Ovary (tissue), 9 donors: ENCODE data around the gene FKBP6. TPM values are rescaled to one million over a fixed set of nuclear protein-coding genes. Genes with fewer than 3 reads are reported as not detected.

Source experiments
- DNase-seq, 5 donors: peaks; one replicate each; pipeline ENCODE4 v3.0.0-alpha.2; 2019 to 2020
- H3K27ac ChIP-seq, 2 donors: fragments of 200-600 bp; one replicate each; pipeline versions ENCODE4 v1.5.1 to v1.8.0; 2019 to 2022
- H3K27me3 ChIP-seq: fragments of 200-600 bp; one replicate; pipeline ENCODE4 v1.8.0; 2022
- H3K36me3 ChIP-seq: fragments of 200-600 bp; sonication (generic); one replicate; pipeline ENCODE4 v1.5.1; 2019
- H3K4me1 ChIP-seq: one replicate; pipeline ENCODE4 v1.8.1; 2013; ENCODE audit warnings: mild to moderate bottlenecking, moderate library complexity; ENCODE audit not compliant: insufficient read depth
- H3K4me3 ChIP-seq: fragments of 200-600 bp; sonication (generic); one replicate; pipeline ENCODE4 v1.5.1; 2017
- H3K9me3 ChIP-seq, 2 donors: fragments of 200-600 bp in 1 of 2; sonication (generic) in 1 of 2; one replicate each; pipeline versions ENCODE4 v1.5.1 to v1.8.1; 2013 to 2019; ENCODE audit warnings: mild to moderate bottlenecking in 1 of 2, moderate library complexity in 1 of 2
- EP300 ChIP-seq: sonication (generic); formaldehyde crosslinking; IDR thresholded peaks from one replicate; pipeline ENCODE4 v1.6.1; 2017; ENCODE audit warnings: antibody characterized with exemption
- POLR2A ChIP-seq: fragments of 450-650 bp; IDR thresholded peaks from one replicate; pipeline ENCODE4 v1.6.1; 2017; ENCODE audit warnings: antibody characterized with exemption, mild to moderate bottlenecking, moderate library complexity
- WGBS, 3 donors: extraction: QIAGEN DNeasy Blood & Tissue Kit in 1 of 3; methylation state at CpG; one replicate each; pipeline versions ENCODE4 v1.1.5 to v1.1.7; 2013 to 2017; 5-methylcytosine and 5-hydroxymethylcytosine counted together
- intact Hi-C, 4 donors: fragments of 100-400 bp; cut with DNase I; formaldehyde crosslinking; loops; one replicate each; pipeline versions ENCODE4 v1.11.0 to v1.15.1; 2022 to 2023
- polyA plus RNA-seq, 2 donors: library from polyadenylated mRNA; stranded (reverse); fragments of 200-250 nt in 1 of 2; fragments of 350-450 nt in 1 of 2; fragmentation: Illumina TruSeq in 1 of 2; extraction: RNeasy Lipid Tissue Mini Kit (QIAGEN cat#74804) in 1 of 2; gene quantifications; one replicate each; pipeline ENCODE4 v1.2.3, GENCODE V29; 2013 to 2014
- total RNA-seq, 7 donors: library from RNA; depleted of rRNA in 2 of 7; stranded (reverse); fragments of >200 nt in 2 of 7; fragmentation: NEBNext Ultra II Directional in 3 of 7; extraction: Animal tissue kit (Norgen Biotek cat#: 25700) in 3 of 7; gene quantifications; one replicate each; pipeline versions ENCODE4 v1.1.0 to v1.2.4, GENCODE V29; 2016 to 2023
- TF ChIP-seq, protein P1 (sequence below), 3 donors: fragments of 450-650 bp in 2 of 3; fragments of 200-600 bp in 1 of 3; IDR thresholded peaks; one replicate each; pipeline versions ENCODE4 v1.5.1 to v1.8.0; 2016 to 2022; ENCODE audit warnings: antibody characterized with exemption in 3 of 3, mild to moderate bottlenecking in 1 of 3
- donor health status: DM: no; HTN: no; CAD: no; lungs with moderate emphysema.
- donor health status: DM: no; HTN: no; CAD: no.
- donor health status: Bipolar disorder and iron deficiency.
- donor health status: DM: yes; HTN: yes; CAD: no.
- donor health status: DM: no; HTN: no; CAD: no.
- donor health status: DM: yes; HTN: yes; CAD: no.

Gene FKBP6
- total and polyA plus RNA-seq, 9 donors: 0.27 to 0.47 TPM; not detected in 7

DNA sequence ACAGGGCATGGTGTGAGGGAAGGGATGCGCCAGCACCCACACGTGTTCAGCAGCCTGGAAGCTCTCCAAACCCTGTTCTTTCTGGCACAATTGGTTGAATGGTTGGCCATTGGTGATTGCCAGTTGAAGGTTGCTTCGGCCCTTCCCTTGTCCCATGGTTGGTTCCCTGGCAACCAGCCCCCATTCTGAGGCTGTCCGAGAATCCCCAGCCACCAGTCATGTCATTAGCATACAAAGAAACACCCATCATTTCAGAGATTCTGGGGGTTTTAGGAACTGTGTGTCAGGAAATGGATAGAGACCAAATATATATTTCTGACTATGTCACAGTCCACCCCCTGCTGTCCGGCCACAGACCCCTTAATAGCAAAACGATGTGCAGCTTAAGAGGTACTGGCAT is 21.8 kb downstream of the FKBP6 start:
- no peak overlapping the region for H3K27ac ChIP-seq
- H3K4me3 ChIP-seq: no peak overlapping the region
- 77 to 80% (median 80%) methylated on average over 6 of the region's 6 CpGs for WGBS, 3 donors
- no peaks in the 10 kb centered on the region for H3K4me1 ChIP-seq
- H3K36me3 ChIP-seq: no peaks in the 10 kb centered on the region
- H3K27me3 ChIP-seq: no peaks in the 10 kb centered on the region
- no peak for DNase-seq
- H3K9me3 ChIP-seq: no peaks in the 10 kb centered on the region
- intact Hi-C loops: loop anchor here in 1 of 4 donors (10.0 kb wide), 1 partner anchor 105 kb away; no protein-coding TSS in a partner anchor
- no peak for TF ChIP-seq EP300
- TF ChIP-seq POLR2A: no peak
- TF ChIP-seq, protein P1, sequence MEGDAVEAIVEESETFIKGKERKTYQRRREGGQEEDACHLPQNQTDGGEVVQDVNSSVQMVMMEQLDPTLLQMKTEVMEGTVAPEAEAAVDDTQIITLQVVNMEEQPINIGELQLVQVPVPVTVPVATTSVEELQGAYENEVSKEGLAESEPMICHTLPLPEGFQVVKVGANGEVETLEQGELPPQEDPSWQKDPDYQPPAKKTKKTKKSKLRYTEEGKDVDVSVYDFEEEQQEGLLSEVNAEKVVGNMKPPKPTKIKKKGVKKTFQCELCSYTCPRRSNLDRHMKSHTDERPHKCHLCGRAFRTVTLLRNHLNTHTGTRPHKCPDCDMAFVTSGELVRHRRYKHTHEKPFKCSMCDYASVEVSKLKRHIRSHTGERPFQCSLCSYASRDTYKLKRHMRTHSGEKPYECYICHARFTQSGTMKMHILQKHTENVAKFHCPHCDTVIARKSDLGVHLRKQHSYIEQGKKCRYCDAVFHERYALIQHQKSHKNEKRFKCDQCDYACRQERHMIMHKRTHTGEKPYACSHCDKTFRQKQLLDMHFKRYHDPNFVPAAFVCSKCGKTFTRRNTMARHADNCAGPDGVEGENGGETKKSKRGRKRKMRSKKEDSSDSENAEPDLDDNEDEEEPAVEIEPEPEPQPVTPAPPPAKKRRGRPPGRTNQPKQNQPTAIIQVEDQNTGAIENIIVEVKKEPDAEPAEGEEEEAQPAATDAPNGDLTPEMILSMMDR (IDR thresholded peaks at IDR 0.05): no peak

DNA sequence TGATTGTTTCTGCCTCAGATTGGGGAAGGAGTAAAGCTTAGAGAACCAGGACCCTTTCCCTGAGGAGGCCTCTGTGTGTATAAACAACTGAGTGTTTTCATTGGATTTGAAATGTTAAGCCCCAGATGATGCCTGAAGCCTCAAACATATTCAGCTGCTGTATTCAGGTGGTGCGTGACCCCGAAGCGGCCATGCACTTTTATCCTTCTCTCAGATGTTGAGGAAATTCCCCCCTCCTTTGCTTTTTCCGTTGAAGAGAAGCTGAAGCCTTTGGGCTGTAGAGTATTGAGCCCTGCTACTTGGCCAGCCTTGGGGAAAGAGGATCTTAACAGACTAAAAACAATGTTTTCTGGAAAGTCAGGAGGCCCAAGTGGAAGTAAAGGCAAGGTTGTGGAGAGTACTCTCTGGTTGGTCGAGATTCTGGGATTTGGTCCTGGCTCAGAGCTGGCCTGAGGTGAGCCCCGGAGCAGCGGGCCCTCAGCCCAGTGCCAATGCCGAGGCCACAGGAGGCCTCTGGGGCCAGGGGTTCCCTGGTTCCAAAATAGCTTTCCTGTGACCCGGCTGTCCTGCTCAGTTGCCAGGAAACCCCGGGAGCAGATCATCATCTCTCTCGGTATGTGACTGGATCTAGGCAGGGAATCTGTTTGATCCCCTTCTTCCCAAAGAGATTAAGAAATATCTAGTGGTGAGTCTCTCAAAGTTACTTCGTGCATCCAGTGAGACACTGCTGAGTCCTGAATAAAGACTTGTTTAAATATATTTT is 22.5 kb downstream of the FKBP6 start:
- Histone ChIP-seq H3K9me3 (no peaks in the 10 kb centered on the region), H3K27ac (no peak overlapping the region), H3K36me3 (no peaks in the 10 kb centered on the region), H3K4me1 (no peaks in the 10 kb centered on the region), H3K27me3 (no peaks in the 10 kb centered on the region), H3K4me3 (no peak overlapping the region)
- intact Hi-C loops: no loop called here
- TF ChIP-seq POLR2A: no peak
- no peak for TF ChIP-seq EP300
- TF ChIP-seq, protein P1 (IDR thresholded peaks at IDR 0.05): no peak
- no peak for DNase-seq
- WGBS, 3 donors: 63 to 67% (median 65%) methylated on average over 12 of the region's 12 CpGs

DNA sequence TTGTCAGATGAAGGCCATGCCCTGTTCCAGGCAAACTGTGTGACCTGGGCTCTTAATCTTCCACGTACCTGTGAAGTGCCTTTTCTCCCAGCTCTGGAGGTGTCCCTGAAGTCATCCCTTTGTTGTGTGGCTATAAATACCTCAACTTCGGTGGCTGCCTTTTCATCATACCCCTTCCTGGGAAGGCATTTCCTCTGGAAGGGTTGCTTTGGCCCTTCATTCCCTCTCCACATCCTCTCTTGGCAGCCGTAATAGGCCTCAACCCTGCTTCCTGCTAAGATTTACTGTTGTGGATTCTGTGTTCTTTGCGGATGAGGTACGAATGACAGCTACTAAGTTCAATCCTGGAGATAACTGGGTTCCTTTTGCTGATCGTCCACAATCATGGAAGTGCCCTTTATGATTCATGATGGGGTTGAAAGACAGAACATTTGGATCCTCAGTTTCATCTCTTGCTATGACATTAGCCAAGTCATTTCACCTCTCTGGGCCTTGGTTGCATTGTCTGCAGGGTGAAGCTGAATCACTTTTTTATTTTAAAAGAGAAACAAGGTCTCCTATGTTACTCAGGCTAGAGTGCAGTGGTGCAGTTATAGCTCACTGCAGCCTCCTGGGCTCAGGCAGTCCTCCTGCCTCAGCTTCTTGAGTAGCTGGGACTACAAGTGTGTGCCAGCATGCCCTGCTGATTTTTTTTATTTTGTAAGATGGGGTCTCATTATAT is 23.6 kb downstream of the FKBP6 start:
- H3K9me3 ChIP-seq: no peaks in the 10 kb centered on the region
- H3K27me3 ChIP-seq: no peaks in the 10 kb centered on the region
- no peak for TF ChIP-seq POLR2A
- no peak for TF ChIP-seq EP300
- TF ChIP-seq, protein P1 (IDR thresholded peaks at IDR 0.05): no peak
- H3K27ac ChIP-seq: no peak overlapping the region
- intact Hi-C loops: no loop called here
- H3K4me1 ChIP-seq: no peaks in the 10 kb centered on the region
- WGBS, 3 donors: 58 to 72% (median 66%) methylated on average over 6 of the region's 6 CpGs
- H3K4me3 ChIP-seq: no peak overlapping the region
- H3K36me3 ChIP-seq: no peaks in the 10 kb centered on the region
- no peak for DNase-seq

DNA sequence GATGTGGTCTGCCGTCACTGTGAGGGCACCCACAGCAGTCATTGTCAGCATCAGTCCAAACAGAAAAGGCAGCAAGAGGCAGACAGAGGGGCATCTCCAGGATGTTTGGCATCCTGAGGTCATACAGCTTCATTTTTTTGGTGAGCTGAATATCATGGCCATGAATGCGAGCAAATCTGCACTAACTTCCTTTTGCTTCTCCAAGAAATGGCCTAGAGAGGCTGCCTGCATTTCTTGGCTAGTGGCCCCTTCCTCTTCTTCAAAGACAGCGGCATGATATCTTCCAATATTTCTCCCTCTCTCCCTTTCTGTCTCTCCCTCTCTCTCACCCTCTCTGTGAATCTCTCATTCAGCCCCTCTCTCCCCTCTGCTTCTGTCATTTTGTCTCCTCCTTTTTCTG is 24.8 kb downstream of the FKBP6 start:
- no peaks in the 10 kb centered on the region for H3K4me1 ChIP-seq
- H3K27ac ChIP-seq: no peak overlapping the region
- intact Hi-C loops: no loop called here
- no peak for TF ChIP-seq POLR2A
- TF ChIP-seq, protein P1 (IDR thresholded peaks at IDR 0.05): no peak
- no peak for TF ChIP-seq EP300
- H3K4me3 ChIP-seq: no peak overlapping the region
- no peaks in the 10 kb centered on the region for H3K36me3 ChIP-seq
- DNase-seq: no peak
- H3K9me3 ChIP-seq: no peaks in the 10 kb centered on the region
- WGBS, 3 donors: 76 to 97% (median 94%) methylated on average over 3 of the region's 3 CpGs
- no peaks in the 10 kb centered on the region for H3K27me3 ChIP-seq
